GM19372 (cell line): ENCODE results near the gene MCTP1.
"Not testable (repeated sequence)": the region's sequence is repeated elsewhere in the genome, so short reads cannot be mapped to it uniquely, and the experiment has no call there.

Experiments
- ATAC-seq: cut with Tn5 transposase; IDR thresholded peaks from one replicate; pipeline ENCODE4 v1.9.1; 2021; ENCODE audit warnings: mild to moderate bottlenecking, low read depth, moderate library complexity; ENCODE audit not compliant: unreplicated experiment

Gene MCTP1

GRCh38 chr5:95045181-95045965 lies 239.5 kb downstream of the MCTP1 start:
- ATAC-seq = no peak

GRCh38 chr5:95044096-95044495 lies 240.8 kb downstream of the MCTP1 start:
- ATAC-seq = no peak

DNA sequence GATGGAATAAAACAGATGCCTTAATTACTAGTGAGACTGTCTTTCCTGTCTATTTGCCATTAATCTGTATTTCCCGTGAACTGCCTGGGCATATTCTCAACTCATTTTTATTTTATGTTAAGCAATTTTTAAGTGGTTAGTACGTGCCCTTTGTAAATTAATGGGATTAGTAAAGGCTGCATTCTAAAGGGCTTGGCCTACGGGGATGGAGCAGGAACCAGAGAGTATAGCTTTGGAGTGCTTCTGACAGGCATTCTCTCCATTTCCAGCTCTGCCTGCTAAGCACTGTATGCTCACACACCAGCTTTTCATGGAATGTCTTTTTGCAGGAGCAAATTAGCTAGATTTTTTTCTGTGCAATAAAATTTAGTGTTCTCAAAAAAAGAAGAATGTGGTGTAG lies 241.2 kb downstream of the MCTP1 start:
- no peak for ATAC-seq

- no peak for ATAC-seq
These were observed 241.7 kb downstream of the MCTP1 start for GRCh38 chr5:95043234-95043633.

GRCh38 chr5:95042037-95042436 lies 242.9 kb downstream of the MCTP1 start:
- no peak for ATAC-seq

DNA sequence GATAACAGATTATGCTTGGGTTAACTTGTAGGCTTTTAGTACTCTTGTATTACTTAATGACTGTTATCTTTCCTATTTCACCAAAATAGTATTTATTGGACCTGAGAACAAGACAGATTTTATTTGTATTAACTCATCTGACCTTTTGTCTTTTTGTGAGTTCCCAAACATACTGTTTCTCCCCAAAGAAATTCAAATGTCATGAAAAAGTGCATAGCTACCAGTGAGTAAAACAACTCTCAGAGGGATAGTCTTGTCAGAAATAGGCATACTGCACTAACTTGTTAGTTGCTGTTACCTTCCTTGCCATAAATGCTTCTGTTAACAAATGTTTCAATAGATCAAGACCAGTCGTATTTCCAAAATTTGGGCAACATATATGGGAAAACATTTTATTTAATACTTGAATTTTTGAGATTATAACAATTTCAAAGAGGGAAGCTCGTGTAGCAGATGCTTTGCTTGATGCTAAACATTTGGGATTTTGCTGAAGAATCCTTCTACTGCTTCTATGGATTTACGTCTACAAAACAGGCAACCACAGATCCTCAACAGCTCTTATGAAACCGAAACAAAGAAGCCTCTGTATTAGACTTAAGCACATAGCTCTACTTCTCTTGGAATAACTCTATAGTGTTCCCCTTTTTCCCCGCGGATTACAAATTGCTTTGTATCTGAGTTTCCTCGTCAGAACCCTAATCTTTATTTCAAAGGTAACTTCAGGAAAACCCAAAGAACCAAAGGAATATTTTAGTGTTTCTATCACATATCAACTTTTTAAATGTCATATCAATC lies 248.8 kb downstream of the MCTP1 start:
- ATAC-seq = no peak

GRCh38 chr5:95032801-95033200 lies 252.1 kb downstream of the MCTP1 start:
- ATAC-seq = no peak

DNA sequence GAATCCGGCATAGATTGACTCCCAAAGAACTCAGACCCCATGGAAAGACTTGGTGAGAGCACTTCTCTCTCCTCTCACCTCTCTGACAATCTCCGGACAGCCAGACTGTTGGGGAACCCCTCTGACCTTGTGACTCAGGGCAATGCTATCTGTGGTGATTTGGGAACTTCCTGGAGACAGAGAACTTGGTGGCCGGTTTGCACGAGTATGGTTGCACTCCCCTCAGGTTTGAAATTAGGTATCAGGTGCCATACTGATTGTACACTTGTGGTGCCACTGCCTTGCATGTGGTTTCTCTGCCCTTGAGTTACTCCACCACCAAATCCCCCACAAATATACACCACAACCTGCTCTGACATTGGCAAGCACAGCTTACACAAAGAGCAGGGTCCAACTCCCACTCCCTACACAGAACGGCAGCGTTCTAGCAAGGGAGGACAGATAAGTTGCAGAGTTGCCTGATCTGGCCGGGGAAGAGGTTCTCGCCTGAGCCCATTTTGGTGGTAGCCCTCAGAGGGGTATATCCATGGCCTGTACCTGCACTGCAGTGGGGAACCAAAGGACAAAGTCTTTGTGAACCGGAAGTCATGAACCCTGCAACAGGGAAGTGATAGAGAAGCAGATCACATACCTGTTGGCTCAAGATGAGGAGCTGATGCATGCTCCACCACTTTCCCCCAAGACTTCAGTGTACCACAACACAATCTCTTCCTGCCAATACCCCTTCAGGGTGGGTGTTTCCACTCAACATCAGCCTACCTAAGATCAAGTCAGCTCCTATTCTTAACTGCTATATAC lies 255.1 kb downstream of the MCTP1 start:
- ATAC-seq = no peak

DNA sequence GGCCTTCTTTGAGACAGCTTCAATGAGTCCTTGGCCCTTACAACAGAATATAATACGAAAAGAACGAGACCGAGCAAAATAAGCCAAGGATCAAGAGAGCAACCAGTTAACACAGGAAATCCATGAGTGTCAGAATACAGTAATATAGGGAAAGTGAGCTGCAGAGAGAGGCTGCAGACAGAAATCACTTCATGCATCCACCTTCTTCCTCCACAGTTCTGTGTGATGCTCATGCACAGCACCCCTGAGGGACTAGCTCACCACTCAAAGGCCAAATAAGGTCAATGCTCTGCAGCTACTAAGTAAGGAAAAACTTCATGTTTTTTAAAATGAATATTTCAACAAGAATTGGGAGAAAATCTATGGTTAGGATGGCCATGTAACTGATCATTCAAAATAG lies 257.1 kb downstream of the MCTP1 start:
- ATAC-seq = no peak

GRCh38 chr5:95027151-95027721 lies 257.7 kb downstream of the MCTP1 start:
- no peak for ATAC-seq

DNA sequence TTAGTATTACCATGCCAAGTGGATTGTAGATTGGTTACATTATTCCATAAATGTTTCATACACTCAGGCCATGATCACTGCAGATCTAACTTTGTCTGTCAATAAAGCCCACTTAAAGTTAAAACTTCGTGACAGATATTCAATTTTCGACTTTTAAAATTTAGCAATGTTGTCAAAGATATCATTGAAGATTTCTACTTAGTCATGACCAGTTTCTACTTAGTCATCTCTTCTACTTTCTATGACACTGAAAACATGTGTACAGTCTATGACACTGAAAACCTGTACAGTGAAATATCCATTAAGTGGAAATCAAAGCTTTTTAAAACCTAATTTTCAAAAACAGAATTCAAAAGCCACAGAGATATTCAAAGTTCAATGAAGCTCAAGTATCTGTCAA lies 258.2 kb downstream of the MCTP1 start:
- ATAC-seq = no peak

DNA sequence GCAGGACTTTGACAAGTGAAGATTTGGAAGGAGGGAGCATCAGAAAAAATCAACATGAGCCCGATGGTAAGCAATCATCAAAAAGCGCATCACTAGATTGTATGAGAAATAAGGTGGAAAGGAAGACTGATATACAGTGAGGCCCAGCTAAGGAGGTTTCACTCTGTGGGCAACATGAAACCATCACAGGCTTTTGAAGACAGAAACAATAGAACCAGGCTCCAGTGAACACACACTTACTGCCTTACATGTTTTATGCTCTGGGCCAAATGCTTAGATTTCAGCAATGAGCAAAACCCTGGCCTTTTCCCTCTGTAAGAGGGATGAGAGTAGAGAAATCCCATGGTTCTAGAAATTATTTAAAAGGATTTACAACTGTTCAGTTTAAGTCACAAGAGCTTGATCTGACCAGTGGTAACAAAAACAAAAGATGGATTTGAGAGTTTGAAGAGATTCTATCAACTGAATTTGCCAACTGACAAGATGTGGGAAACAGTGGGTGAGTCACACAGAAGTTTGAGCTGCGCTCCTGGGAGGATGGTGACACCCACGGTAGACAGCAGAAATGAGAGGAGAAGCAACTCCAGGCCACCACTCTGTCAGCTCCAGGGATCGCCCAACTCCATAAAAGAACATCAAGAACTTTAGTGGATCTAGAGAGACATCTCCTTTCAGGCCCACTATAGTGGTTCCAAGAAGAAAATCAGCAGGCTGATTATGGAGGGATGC lies 261.8 kb downstream of the MCTP1 start:
- ATAC-seq = peak; percentile 63

- peak; percentile 42 for ATAC-seq
These were observed 264.5 kb downstream of the MCTP1 start for GRCh38 chr5:95020345-95020744.

- ATAC-seq = no peak
These were observed 265.9 kb downstream of the MCTP1 start for GRCh38 chr5:95018946-95019345.

- ATAC-seq = no peak
These were observed 266.4 kb downstream of the MCTP1 start for GRCh38 chr5:95018511-95018910.

DNA sequence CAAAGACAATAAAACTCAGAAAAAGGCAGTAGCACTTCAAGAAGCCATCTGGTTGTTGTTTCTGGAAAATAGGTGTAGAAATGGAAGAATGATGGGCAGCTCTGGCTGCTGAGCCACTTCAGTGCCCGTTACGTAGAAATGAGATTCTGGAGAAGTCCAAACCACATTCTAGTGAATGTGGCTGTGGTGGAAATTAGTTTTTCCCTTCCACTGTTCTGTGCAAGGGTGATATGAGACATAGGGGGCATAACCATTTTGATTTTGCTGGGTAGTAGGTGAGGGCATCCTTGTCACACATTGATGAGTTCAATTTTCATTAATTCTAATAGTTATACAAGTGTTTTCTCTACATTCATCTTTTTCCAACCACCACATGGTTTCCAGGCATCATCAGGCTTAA lies 275.1 kb downstream of the MCTP1 start:
- no peak for ATAC-seq

- peak; percentile 72 for ATAC-seq
These were observed 276.8 kb downstream of the MCTP1 start for GRCh38 chr5:95007921-95008597.

DNA sequence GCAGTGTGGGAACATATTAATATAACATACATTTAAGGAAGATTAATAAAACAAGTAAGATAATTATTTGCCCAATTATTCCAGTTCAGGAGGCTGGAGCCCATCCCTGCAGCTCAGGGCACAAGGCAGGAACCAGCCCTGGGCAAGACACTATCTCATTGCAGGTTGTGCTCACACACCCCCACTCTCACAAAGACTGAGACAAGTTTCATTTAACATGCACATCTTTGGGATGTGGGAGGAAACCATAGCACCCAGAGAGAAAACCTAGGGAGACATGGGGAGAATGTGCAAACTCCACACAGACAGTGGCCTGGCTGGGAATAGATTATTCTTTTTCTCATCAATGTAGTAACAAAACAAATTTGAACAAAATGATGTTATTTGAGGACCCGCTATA lies 279.1 kb downstream of the MCTP1 start:
- ATAC-seq = no peak

GRCh38 chr5:94998670-94999069 lies 286.2 kb downstream of the MCTP1 start:
- ATAC-seq = no peak

- ATAC-seq = not testable (repeated sequence)
These were observed 290.4 kb downstream of the MCTP1 start for GRCh38 chr5:94994537-94994936.
